C4-2B (cell line): ENCODE data around the gene MYO7A.

Source experiments
- ZFX ChIP-seq: fragments of 450-650 bp; IDR thresholded peaks from 2 replicates; pipeline ENCODE4 v1.6.1; 2017
- TF ChIP-seq, protein P1 (sequence below): fragments of 450-650 bp; conservative IDR thresholded peaks from 2 replicates; pipeline ENCODE4 v1.5.1; 2017; ENCODE audit warnings: mild to moderate bottlenecking

DNA sequence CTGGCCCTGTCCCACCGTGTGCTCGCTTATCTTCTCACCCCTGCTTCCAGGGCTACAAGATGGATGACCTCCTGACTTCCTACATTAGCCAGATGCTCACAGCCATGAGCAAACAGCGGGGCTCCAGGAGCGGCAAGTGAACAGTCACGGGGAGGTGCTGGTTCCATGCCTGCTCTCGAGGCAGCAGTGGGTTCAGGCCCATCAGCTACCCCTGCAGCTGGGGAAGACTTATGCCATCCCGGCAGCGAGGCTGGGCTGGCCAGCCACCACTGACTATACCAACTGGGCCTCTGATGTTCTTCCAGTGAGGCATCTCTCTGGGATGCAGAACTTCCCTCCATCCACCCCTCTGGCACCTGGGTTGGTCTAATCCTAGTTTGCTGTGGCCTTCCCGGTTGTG lies 86.5 kb downstream of the MYO7A start:
- TF ChIP-seq, protein P1, sequence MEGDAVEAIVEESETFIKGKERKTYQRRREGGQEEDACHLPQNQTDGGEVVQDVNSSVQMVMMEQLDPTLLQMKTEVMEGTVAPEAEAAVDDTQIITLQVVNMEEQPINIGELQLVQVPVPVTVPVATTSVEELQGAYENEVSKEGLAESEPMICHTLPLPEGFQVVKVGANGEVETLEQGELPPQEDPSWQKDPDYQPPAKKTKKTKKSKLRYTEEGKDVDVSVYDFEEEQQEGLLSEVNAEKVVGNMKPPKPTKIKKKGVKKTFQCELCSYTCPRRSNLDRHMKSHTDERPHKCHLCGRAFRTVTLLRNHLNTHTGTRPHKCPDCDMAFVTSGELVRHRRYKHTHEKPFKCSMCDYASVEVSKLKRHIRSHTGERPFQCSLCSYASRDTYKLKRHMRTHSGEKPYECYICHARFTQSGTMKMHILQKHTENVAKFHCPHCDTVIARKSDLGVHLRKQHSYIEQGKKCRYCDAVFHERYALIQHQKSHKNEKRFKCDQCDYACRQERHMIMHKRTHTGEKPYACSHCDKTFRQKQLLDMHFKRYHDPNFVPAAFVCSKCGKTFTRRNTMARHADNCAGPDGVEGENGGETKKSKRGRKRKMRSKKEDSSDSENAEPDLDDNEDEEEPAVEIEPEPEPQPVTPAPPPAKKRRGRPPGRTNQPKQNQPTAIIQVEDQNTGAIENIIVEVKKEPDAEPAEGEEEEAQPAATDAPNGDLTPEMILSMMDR = no peak
- no peak for TF ChIP-seq ZFX
